ENCODE data around the gene SLC29A4.
"Not testable (repeated sequence)": the region's sequence is repeated elsewhere in the genome, so short reads cannot be mapped to it uniquely, and the experiment has no call there.

Gene SLC29A4

GRCh38 chr7:5300366-5300765 is 17.6 kb downstream of the SLC29A4 start:
- DNase-seq = no peak

GRCh38 chr7:5302577-5302976 is 19.8 kb downstream of the SLC29A4 start:
- DNase-seq = no peak

GRCh38 chr7:5303061-5303460 is 20.3 kb downstream of the SLC29A4 start:
- no peak for DNase-seq

DNA sequence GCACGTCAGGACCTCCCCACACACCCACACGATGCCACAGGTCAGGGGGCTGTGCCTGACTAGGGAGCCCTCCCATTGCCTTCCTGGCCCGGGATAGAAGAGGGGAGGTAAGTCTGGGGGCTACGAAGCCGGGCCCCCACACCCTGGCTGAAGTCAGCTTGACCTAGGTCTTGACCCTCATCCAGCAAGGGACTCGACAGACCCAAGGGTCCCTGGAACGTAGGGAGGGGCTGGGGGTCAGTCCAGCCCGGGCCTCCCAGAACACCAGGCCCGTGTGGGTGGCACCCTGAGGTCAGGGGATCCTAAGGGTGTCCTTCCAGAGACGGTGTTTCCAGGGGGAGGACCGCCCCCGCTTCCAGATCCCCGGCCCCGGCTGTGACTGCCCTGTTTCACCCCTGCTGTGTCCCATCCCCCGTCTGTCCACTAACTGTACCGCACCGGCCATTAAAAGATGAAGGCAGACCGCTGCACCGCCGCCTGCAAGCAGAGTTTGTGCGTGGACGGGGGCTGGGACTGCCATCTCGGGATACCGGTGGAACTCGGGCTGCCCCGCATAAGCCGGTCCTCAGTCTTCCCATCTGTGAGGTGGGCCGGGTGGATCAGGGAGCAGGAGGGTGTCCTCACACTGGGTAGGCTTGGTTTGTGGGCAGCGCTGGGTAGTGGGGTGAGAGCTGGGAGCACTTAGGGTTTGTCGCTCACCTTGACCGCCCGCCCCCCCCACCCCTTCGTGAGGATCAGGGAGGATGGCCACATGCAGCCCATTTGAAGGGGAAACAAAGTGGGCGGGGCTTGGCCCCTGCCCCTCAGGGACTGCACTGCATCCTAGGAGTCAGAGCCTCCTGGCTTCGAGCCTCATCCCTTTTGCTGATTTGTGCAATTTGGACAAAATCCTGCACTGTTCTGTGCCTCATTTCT is 21.1 kb downstream of the SLC29A4 start:
- no peak for DNase-seq

DNA sequence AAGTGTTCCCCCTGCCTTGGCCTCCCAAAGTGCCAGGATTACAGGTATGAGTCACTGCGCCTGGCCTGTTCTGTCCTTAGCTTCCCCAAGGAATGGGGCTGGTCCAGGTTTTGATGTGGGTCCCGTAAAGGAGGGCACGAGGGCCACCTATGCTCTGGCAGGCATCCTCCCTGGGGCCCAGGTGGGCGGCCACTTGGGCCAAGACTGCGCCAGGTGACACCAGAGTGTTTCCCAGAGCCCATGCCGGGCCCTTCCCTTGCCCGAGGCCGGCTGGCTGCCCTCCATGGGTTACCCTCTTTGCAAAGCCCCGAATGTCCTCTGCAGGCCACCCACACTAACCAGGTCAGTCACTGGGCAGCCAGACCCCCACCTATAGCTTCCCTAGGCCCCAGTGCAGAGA is 22.3 kb downstream of the SLC29A4 start:
- DNase-seq = not testable (repeated sequence)

- not testable (repeated sequence) for DNase-seq
Measured at GRCh38 chr7:5307221-5308142, 24.7 kb downstream of the SLC29A4 start.

DNA sequence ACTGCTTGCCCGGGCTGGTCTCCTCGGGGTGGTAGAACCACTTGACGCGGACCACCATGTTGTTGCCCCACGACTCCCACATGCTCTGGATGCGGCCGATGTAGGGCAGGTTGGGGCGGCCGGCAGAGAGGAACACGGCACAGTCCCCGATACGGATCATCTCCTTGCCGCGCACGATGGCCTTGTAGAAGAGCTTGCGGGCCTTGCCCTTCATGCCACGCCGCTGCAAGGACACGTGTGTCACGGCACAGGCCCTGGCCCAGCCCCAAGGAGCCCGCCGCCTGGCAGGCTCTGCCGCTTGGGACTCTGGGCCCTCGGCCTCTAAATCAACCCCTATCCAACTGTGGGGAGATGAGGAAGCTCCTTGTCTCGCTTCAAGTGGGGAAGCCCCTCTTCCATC is 26.4 kb downstream of the SLC29A4 start:
- DNase-seq = no peak

DNA sequence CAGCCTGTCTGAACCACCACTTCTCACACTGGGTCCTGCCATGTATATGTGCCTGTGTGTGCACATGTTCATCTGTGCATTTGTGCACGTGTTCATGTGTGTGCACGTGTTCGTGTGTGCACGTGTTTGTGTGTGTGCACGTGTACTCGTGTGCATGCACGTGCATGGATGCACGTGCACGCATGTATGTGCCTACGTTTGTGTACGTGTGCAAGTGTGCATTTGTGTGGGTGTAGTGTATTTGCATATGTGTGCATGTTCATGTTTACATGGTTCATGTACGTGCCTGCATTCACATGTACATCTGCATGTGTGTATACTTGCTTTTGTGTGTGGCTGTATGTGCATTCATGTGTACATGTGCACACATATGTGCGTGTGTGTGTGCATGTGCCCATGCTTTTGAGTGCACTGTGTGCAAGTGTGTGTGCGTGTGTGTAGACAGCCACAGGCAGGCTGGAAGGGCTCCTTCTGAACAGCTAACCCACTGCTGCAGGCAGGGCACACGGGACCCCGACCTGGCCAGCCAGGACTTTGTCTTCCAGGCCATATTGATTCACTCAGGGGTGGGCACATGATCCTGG is 28.2 kb downstream of the SLC29A4 start:
- DNase-seq = no peak

DNA sequence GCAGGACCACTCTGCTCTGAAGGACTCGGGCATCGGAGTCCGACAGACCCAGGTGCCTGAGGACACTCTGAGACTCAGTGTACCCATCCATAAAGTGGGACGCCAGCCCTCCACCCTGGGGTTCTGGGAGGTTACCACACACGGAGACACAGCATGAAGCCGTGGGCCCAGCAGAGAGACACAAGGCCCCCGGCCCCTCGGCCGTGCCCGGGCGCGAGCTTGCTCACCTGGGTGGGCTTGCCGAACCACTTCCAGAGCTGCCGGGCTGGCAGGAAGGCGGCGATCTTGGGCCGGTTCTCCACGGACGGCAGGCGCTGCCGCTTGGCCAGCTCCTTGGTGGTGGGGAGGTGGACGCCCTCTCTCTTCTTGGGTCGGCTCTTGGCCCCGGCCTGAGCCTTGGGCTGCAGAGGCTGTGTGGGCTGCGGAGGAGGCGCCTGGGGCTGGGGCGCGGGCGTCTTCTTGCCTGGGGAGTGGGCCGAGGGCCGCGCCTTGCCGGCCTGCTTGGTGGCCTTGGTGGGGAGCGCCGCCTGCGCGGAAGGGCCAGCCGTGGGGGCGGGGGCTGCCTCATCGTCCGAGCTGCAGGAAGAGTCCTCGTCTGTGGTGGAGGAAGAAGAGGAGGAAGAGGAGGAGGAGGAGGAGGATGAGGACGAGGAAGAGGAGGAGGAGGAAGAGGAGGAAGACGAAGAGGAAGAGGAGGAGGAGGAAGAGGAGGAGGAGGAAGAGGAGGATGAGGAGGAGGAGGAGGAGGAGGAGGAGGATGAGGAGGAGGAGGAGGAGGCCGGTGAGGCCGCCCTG is 29.7 kb downstream of the SLC29A4 start:
- DNase-seq = not testable (repeated sequence)

DNA sequence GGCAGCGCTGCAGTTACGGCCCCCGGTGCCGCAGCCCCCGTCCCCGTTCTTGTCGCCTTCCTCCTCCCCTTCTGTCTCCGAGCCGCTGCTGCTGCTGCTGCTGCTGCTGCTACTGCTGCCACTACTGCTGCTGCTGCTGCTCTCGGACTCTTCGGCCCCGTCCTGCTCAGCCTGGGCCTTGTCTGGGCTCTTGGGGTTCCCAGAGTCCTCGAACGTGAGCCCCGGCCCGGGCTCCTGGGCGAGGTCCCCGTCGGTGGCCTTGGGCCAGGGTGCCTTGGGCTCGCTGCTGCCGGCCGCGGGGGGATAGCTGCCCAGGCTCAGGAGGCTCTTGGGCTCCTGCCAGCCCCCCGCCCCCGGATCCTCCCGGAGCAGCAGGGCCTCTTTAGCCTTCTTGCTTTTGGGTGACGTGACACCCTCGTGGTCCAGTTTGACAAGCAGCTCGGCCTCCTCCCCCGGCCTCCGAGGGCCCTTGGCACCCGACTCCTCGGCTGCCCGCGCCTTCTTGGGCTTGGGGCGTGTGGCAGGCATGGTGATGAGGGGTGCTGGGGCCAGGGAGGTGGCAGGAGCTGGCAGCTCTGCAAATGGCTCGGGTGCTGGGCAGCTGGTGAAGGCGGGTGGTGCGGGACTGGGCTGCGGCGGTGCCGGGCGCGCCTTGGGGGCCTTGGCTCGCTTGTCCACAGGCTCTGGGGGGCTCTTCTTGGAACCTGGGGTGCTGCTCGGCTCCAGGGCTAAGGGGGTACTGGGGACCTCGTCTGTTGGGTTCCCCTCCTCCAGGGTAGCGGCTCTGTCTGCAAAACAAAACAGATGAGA is 30.5 kb downstream of the SLC29A4 start:
- DNase-seq = not testable (repeated sequence)

DNA sequence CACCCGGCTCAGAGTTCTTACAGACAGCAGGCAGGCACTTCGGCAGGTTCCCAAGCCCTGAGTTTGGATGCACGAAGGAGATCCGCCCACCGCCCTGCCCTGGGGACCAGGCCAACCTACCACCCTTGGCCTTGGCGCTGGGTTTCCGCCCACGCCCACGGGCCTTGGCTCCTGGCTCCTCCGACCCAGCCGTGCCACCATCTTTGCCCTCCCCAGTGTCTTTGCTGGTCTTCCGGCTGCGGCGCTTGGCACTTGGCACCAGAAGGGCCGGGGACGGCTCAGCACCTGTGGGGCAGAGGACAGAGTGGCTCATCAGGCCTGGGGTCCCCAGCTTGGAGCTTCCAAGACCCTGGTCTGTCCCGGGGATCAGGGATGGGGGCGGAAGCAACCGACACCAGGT is 32.1 kb downstream of the SLC29A4 start:
- no peak for DNase-seq

GRCh38 chr7:5315761-5316160 is 33.0 kb downstream of the SLC29A4 start:
- no peak for DNase-seq

DNA sequence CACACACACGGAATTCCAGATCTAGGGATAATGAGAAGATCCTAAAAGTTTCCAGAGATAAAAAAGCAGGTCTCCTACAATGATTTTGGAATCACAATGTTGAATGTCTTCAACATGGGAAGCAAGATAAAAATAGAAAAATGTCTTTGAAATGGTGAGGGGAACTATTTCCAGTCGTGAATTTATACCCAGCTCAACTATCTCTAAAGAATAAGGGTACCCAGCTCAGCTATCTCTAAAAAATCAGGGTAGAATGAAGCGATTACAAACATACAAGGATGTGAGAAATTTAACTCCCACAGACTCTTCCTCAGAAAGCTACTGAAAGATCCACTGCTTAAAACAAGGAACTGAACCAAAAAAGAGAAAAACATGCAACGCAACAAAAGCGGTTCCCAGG is 35.9 kb downstream of the SLC29A4 start:
- not testable (repeated sequence) for DNase-seq

DNA sequence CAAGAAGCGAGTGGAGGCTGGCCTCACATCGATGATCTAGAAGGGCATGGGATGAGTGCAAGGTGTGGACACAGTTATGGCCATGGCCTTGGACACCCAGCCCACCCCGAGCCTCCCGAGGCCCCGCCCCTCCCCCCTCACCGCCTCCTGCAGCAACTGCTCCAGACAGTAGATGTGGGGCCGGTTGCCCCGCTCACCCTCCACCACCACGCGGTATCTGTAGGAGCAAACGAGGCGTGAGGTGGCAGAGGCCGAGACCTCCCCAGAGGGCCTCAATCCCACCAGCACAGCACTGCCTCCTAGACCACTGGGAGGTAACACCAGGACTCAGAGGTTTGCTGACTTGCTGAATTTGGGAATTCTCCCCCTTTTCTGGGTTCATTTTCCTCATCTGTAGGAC is 37.6 kb downstream of the SLC29A4 start:
- DNase-seq = no peak

GRCh38 chr7:5320802-5321396 is 38.2 kb downstream of the SLC29A4 start:
- DNase-seq = no peak

- DNase-seq = no peak
Measured at GRCh38 chr7:5322621-5323410, 40.1 kb downstream of the SLC29A4 start.

DNA sequence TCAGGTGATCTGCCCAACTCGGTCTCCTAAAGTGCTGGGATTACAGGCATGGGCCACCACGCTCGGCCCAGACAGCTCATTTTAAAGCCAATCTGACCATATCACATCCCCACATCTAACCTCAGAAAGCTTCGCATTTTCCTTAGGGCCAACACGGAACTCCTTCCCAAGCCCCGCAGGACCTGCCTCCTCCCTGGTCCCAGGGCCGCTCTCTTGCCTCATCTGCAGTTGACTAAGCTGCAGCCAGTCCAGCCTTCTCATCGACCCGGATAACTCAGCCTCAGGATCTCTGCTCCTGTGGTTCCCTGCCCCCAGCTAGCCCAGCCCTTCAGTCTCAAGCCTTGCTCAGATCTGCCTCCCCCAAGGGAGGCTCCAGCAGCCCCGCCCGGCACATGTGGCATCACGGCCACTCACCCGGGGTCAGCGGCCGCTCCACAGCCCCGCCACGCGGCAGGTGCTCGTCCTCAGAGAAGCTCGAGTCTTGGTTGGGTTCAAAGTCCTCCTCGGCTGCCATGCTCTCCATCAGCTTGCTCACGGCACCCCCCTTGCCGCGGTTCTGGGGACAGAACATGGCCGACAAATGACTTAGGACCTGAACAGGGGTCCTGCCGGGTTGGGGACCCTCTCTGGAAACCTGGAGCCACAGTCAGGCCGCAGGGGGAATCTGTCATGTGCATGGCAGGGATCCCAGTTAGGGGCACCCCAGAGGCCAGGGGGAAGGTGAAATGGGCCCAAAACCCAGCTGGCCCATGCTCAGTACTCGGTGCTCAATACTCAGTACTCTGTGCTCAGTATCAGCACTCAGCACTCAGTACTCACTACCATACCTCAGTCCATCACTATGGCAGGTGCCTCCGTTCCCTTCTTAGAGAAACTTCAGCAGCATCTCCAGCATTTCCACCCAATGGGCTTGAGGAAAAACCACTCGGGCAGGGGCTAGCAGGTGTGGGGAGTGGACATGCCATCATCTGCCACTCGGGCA is 41.3 kb downstream of the SLC29A4 start:
- not testable (repeated sequence) for DNase-seq

DNA sequence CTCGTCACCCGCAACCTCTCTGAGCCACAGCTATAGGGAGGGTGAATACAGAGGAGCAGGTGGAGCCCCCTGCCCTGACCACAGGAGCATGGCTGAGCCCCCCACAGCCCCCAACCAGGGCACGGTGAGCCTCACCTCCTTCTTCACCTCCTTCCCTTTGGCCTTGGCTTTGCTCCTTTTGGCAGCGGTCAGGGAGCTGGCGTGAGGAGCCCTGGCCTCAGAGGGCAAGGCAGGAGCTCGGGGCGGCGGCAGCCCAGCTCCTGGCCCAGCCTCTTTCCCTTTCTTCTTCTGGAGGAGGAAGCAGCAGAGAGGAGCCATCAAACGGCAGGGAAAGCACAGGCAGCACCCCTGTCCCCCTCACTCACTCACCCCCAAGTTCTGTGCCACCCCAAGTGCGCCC is 42.2 kb downstream of the SLC29A4 start:
- no peak for DNase-seq

- DNase-seq = no peak
Measured at GRCh38 chr7:5330288-5330687, 47.5 kb downstream of the SLC29A4 start.
